HT1080 (cell line): Measurements from ENCODE around the gene JKAMP. TPM values are rescaled to one million over a fixed set of nuclear protein-coding genes. Genes with fewer than 3 reads are reported as not detected.
A peak's percentile ranks its signal among the peaks of the same experiment; 100 is the strongest.

ENCODE experiments used
- DNase-seq: peaks from one replicate; pipeline ENCODE4 v3.0.0-alpha.2; 2015; ENCODE audit warnings: low read depth
- total RNA-seq: library from RNA; depleted of rRNA; stranded (reverse); fragments of >200 nt; shearing (Covaris generic); gene quantifications from 2 replicates; pipeline ENCODE4 v1.2.3, GENCODE V29; 2014

Gene JKAMP
- total RNA-seq, 1 experiment from 2014 or later = 77.1 TPM

GRCh38 chr14:59480166-59480565, 4.2 kb upstream of the JKAMP start:
- DNase-seq = no peak

DNA sequence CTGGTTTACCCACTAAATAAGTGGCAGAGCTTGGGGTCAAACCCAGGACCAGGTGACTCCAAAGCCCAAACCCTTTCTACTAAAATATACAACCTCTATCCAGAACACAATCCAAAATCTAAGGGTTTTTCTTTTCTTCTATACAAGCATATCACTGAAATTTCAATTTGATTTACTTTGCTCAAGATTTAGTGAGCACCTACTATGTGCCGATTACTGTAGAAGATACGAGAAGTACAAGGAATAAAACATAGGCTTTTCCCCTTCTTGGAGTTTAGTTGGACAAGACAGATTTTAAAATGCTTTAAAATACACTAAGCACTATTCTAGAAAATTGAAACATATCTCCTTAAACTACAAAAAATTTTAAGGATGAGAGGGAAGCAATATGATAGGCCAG, 2.9 kb upstream of the JKAMP start:
- DNase-seq = no peak

GRCh38 chr14:59481871-59482540, 2.3 kb upstream of the JKAMP start:
- DNase-seq = peak; percentile 27

DNA sequence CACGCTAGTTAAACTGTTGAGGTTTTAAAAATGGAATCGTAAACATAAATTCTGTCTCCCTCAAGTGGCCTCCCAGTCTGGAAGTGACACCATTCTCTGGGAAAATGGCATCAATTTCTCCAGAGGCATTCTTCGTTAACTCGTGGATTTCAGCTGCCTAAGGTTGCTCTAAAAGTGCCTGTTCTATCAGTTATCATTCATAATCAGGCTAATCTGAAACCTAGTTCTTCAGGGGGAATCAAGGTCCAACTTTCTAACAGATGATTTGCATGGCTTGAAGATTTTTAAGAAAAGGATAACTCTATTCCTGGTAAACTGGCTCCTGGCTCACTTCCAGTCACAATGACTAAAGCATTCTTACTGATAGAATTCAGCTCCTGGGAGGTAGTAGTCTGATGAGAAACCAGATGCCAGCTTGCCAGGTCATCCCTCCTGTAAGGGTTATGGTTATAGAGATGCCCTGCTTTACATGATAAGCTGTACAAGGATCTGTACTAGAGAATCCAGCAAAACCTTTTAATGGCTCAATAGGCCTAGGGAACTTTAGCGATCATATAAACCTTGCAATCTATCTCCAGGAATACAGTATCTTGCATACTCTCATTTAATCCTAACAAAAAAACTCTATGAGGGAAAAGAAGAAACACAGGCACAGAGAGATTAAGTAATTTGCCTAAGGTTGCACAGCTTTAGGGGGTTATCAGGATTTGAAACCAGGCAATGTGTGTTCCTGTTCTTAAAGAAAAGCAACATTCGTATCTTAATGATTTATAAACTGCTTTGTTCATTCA, 1.6 kb upstream of the JKAMP start:
- DNase-seq = peak; percentile 83

- DNase-seq = peak; percentile 58
Measured at GRCh38 chr14:59483363-59483762, 954 bp upstream of the JKAMP start.

- DNase-seq = no peak
Measured at GRCh38 chr14:59484639-59485175, 390 bp downstream of the JKAMP start.

- DNase-seq = peak; percentile 62
Measured at GRCh38 chr14:59490756-59491155, 6.4 kb downstream of the JKAMP start.

- no peak for DNase-seq
Measured at GRCh38 chr14:59492384-59492783, 8.1 kb downstream of the JKAMP start.

GRCh38 chr14:59500732-59501131, 16.4 kb downstream of the JKAMP start:
- no peak for DNase-seq

- DNase-seq = no peak
Measured at GRCh38 chr14:59503256-59503655, 18.9 kb downstream of the JKAMP start.

DNA sequence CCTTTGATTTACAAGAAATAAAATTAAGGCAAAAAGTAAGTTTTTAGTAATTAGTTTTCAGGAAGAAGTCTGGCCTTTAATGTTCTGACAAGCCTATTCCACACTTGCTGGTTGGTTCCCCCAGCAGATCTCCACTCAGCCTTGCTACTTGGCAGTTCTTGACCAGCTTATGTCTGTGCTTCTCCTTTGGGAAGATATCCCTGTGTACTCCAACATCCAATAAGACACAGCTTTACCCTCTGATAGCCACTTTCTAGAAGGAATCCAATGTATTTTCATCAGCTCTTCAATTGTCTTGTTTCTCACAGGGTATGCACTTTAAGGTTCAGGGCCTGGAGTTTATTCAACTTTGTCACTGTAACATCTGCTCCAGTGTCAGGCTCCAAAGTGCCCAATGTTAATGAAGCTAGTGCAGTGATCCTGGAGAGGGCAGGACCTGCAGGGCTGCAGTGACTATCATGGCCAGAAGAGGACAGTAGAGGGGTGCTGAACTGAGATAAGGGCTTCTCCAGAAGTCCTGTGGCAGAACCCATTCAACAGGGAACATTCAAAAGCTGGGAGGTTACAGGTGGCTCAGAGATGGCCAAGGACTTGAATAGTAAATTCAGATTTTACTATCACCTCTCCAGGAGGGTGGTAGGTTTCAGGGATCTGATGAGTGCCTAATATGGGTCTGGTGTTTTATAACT, 22.9 kb downstream of the JKAMP start:
- peak; percentile 58 for DNase-seq

GRCh38 chr14:59507752-59508103, 23.4 kb downstream of the JKAMP start:
- no peak for DNase-seq

- DNase-seq = no peak
Measured at GRCh38 chr14:59509101-59509500, 24.8 kb downstream of the JKAMP start.

- DNase-seq = no peak
Measured at GRCh38 chr14:59510001-59510400, 25.7 kb downstream of the JKAMP start.

- DNase-seq = no peak
Measured at GRCh38 chr14:59510966-59511365, 26.6 kb downstream of the JKAMP start.

GRCh38 chr14:59511916-59512575, 27.7 kb downstream of the JKAMP start:
- no peak for DNase-seq

- DNase-seq = no peak
Measured at GRCh38 chr14:59520224-59520623, 35.9 kb downstream of the JKAMP start.

GRCh38 chr14:59529189-59529588, 44.9 kb downstream of the JKAMP start:
- DNase-seq = peak; percentile 20

- no peak for DNase-seq
Measured at GRCh38 chr14:59530349-59530748, 46.0 kb downstream of the JKAMP start.

GRCh38 chr14:59532419-59532818, 48.1 kb downstream of the JKAMP start:
- no peak for DNase-seq

- DNase-seq = no peak
Measured at GRCh38 chr14:59534361-59534987, 50.2 kb downstream of the JKAMP start.
